Mesothelial cell of epicardium (in vitro differentiated cells): ENCODE measurements around the gene MYO9B. TPM values are rescaled to one million over a fixed set of nuclear protein-coding genes. Genes with fewer than 3 reads are reported as not detected.
A peak's percentile ranks its signal among the peaks of the same experiment; 100 is the strongest.

Experiments used
- DNase-seq, 2 experiments: peaks; one replicate each; pipeline ENCODE4 v3.0.0; 2021; ENCODE audit warnings: low spot score in 2 of 2; ENCODE audit not compliant: unreplicated experiment in 2 of 2
- H3K27ac Mint-ChIP-seq: 2 replicates; pipeline ENCODE4 v1.8.0; 2021; ENCODE audit warnings: mixed read lengths
- H3K27me3 Mint-ChIP-seq: 2 replicates; pipeline ENCODE4 v1.8.0; 2021; ENCODE audit warnings: low read depth, mixed read lengths
- H3K36me3 Mint-ChIP-seq: 2 replicates; pipeline ENCODE4 v1.8.0; 2021; ENCODE audit warnings: mixed read lengths
- H3K4me1 Mint-ChIP-seq: 2 replicates; pipeline ENCODE4 v1.8.0; 2021; ENCODE audit warnings: mixed read lengths
- H3K4me3 Mint-ChIP-seq: 2 replicates; pipeline ENCODE4 v1.8.0; 2021; ENCODE audit warnings: mild to moderate bottlenecking, moderate library complexity, mixed read lengths
- H3K9me3 Mint-ChIP-seq: 2 replicates; pipeline ENCODE4 v1.8.0; 2021; ENCODE audit warnings: mixed read lengths
- CTCF ChIP-seq: fragments of 200-600 bp; sonication (generic); IDR thresholded peaks from one replicate; pipeline ENCODE4 v1.5.0; 2021; ENCODE audit warnings: antibody characterized with exemption; ENCODE audit not compliant: unreplicated experiment
- total RNA-seq: library from RNA; stranded (reverse); gene quantifications from 3 replicates; pipeline ENCODE4 v1.2.1, GENCODE V29; 2021

The MYO9B gene
- total RNA-seq, 1 donor from 2014 or later = 90.8 TPM

GRCh38 chr19:17260842-17261325, 185.3 kb downstream of the MYO9B start:
- peak overlapping the region; percentile 58 for H3K27ac Mint-ChIP-seq
- no peaks in the 10 kb centered on the region for H3K4me1 Mint-ChIP-seq
- no peak overlapping the region for H3K4me3 Mint-ChIP-seq
- H3K9me3 Mint-ChIP-seq = no peaks in the 10 kb centered on the region
- peaks cover 2% of the 10 kb centered on the region for H3K27me3 Mint-ChIP-seq
- DNase-seq = peak; percentile 80 to 92
- no peaks in the 10 kb centered on the region for H3K36me3 Mint-ChIP-seq
- TF ChIP-seq CTCF = peak; percentile 90

DNA sequence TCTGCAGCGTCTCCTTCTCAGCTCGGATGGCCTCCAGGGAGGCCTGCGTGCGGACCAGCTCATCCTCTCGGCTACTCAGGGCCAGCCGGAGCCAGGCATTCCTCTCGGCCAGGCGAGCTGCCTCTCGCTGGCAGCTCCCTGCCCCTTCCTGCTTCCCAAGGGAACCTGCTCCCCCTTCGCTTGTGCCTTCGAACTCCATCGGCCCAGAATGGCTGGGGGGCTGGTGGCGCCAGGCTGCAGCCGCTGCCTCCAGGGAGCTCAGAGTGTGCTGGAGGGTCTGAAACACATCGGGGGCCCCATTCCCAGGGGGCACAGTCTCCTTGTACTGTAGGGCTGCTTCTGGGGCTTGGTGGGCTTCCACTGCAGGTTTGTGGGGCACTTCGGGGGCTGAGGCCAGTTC, 187.0 kb downstream of the MYO9B start:
- Mint-ChIP-seq H3K36me3 (no peaks in the 10 kb centered on the region), H3K27me3 (peaks cover 2% of the 10 kb centered on the region), H3K9me3 (no peaks in the 10 kb centered on the region), H3K27ac (peak overlapping the region; percentile 25), H3K4me3 (no peak overlapping the region), H3K4me1 (peaks cover 6% of the 10 kb centered on the region)
- DNase-seq = no peak
- TF ChIP-seq CTCF = no peak

Other genes starting within 250 kb of the MYO9B start
- 112 to 117 TPM (median 116 TPM) in 3 replicates for gene SIN3B, start 246.4 kb upstream of the MYO9B start, total RNA-seq
- gene F2RL3, start 186.8 kb upstream of the MYO9B start, total RNA-seq = not detected in 3 replicates
- 38.8 to 43.0 TPM (median 40.9 TPM) in 3 replicates for gene CPAMD8, start 49.0 kb upstream of the MYO9B start, total RNA-seq
- gene HAUS8, start 325 bp upstream of the MYO9B start, total RNA-seq = 11.9 to 14.7 TPM (median 13.3 TPM) in 3 replicates
- 24.4 to 26.0 TPM (median 25.8 TPM) in 3 replicates for gene USE1, start 139.6 kb downstream of the MYO9B start, total RNA-seq
- gene OCEL1, start 150.4 kb downstream of the MYO9B start, total RNA-seq = 14.3 to 19.2 TPM (median 16.2 TPM) in 3 replicates
- gene NR2F6, start 170.1 kb downstream of the MYO9B start, total RNA-seq = 59.1 to 61.8 TPM (median 61.2 TPM) in 3 replicates
- gene USHBP1, start 189.0 kb downstream of the MYO9B start, total RNA-seq = 0.45 TPM in 1 of 3 replicates, not detected in the others
- gene BABAM1, start 191.7 kb downstream of the MYO9B start, total RNA-seq = 91.6 to 98.6 TPM (median 92.2 TPM) in 3 replicates
- 3.6 to 4.1 TPM (median 3.7 TPM) in 3 replicates for gene ANKLE1, start 206.1 kb downstream of the MYO9B start, total RNA-seq
- 25.4 to 26.4 TPM (median 26.1 TPM) in 3 replicates for gene ABHD8, start 227.6 kb downstream of the MYO9B start, total RNA-seq
- gene MRPL34, start 230.1 kb downstream of the MYO9B start, total RNA-seq = 47.7 to 51.0 TPM (median 50.1 TPM) in 3 replicates
- 37.3 to 39.6 TPM (median 38.3 TPM) in 3 replicates for gene DDA1, start 233.8 kb downstream of the MYO9B start, total RNA-seq